G401 (cell line): Measurements from ENCODE around the gene PAK5. TPM values are rescaled to one million over a fixed set of nuclear protein-coding genes. Genes with fewer than 3 reads are reported as not detected.

Experiments used
- DNase-seq: peaks from one replicate; pipeline ENCODE4 v3.0.0-alpha.2; 2015; ENCODE audit warnings: low spot score
- in situ Hi-C: cut with HindIII; loops from 2 replicates; pipeline ENCODE4 v1.10.0; 2016; ENCODE audit warnings: low sequenced_read_pairs, mixed read lengths
- total RNA-seq: library from RNA; depleted of rRNA; stranded (reverse); fragments of >200 nt; shearing (Covaris generic); gene quantifications from 2 replicates; pipeline ENCODE4 v1.2.3, GENCODE V29; 2014; rRNA removed

Gene PAK5
- total RNA-seq, 1 experiment from 2014 or later, result not detected

DNA sequence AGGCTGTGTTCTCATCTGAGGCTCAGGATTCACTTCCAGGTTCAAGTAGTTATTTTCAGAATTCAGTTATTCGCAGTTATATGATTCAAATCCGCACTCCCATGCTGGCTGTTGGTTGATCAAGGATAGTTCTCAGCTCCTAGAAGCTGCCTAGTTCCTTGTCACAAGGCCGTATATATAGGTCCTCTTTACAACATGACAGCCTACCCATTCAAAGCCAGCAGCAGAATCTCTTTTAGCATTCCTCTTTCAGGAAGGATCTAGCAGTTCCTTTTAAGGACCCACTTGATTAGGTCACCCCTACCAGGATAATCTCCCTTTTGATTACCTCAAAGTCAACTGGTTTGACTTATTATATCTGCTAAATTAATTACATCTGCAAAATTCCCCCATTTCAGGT lies 348.2 kb downstream of the PAK5 start:
- in situ Hi-C loops, result no loop called here

DNA sequence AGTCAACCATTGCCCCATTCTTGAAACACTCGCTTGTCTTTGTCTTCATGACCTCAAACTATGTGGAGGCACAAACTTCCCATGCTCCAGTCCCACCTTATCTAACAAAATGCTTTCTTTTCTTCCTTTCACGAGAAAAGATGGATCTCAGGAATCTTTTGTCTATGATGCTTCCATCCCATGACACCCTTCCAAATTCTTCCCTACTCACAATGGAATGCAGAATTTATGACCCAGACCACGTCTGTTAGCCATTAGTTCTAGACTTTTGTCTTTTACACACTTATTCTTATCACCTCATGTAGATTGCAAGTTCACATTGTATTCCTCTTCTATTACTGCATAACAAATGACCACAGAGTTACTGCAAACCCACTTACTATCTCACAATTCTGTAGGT lies 348.7 kb downstream of the PAK5 start:
- in situ Hi-C loops, result no loop called here
- DNase-seq, result no peak

More for the DNA sequence above, 348.2 kb downstream of the PAK5 start:
- no peak for DNase-seq

DNA sequence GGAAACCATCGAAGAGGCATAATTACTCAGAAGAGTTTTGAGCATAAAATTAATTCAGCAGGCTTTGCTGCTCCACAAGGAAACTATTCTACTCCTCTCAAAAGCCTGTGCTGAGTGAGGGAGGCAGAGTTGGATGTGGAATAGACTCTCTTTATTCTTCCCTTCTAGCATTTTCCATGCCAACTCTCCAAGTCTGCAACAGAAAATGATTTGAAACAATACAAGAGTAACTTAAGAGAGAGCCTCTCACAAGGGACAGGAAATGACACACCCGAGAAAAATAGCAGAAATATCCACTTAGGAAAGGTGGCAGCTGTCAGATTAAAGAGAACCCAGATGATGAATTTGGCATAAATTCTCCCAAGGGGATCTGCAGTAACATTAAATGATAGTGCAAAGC lies 350.8 kb downstream of the PAK5 start:
- peak; percentile 23 for DNase-seq
- in situ Hi-C loops, result no loop called here

Other genes starting within 250 kb of the PAK5 start
- 1.2 and 1.4 TPM in 2 replicates for gene ANKEF1, start 195.9 kb upstream of the PAK5 start, total RNA-seq